ENCODE data around the gene GALNT6.

DNA sequence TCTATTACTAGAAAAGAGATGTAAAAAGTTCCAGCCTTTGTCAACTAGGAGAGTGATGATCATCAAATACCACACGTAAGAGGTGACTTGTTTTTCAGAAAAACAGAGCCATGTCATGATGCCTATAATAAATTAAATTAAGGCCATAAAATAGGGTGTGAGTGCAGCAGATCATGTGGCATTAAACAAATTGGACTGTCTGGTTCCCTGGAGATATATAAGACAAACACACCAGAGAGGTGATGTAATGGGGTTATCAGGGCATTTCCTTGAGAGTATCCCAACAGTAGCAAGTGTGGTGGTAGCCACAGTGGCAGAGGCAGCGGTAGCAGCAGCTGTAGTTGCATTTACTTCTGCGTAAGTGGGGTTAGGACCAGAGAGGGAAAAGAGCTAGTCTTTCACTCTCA lies 14.6 kb upstream of the GALNT6 start:
- no peak for TF ChIP-seq SUZ12 (IDR thresholded peaks at IDR 0.05)
- TF ChIP-seq FOXM1 (IDR thresholded peaks at IDR 0.05; ENCODE audit: borderline replicate concordance): no peak
- TF ChIP-seq ARNT (IDR thresholded peaks at IDR 0.05): no peak
- no peak for TF ChIP-seq HDGF (IDR thresholded peaks at IDR 0.05; ENCODE audit: borderline replicate concordance)
- TF ChIP-seq NFRKB (IDR thresholded peaks at IDR 0.05): no peak
- no peak for TF ChIP-seq FOXA1 (IDR thresholded peaks at IDR 0.05)
- no peak for TF ChIP-seq SP1 (IDR thresholded peaks at IDR 0.05)
- no peak for TF ChIP-seq ZNF384 (IDR thresholded peaks at IDR 0.05)
- TF ChIP-seq ELF4 (IDR thresholded peaks at IDR 0.05): no peak

Measured in HEK293T (cell line).